Psoas muscle (tissue), 8 donors: ENCODE data around the gene AATK. TPM values are rescaled to one million over a fixed set of nuclear protein-coding genes. Genes with fewer than 3 reads are reported as not detected.
"Not testable (repeated sequence)": the region's sequence is repeated elsewhere in the genome, so short reads cannot be mapped to it uniquely, and the experiment has no call there.

Source experiments
- ATAC-seq, 4 donors: fragments of 200-7000 bp; cut with Tn5 transposase; one replicate each; pipeline ENCODE4 v1.9.1; 2020; ENCODE audit warnings: moderate library complexity in 3 of 4, mild to moderate bottlenecking in 2 of 4
- DNase-seq, 2 donors: peaks; one replicate each; pipeline ENCODE4 v3.0.0-alpha.2; 2020
- H3K27ac ChIP-seq: fragments of 200-600 bp; one replicate; pipeline ENCODE4 v1.8.0; 2022
- H3K27me3 ChIP-seq, 3 donors: fragments of 200-600 bp in 1 of 3; one replicate each; pipeline versions ENCODE4 v1.6.1 to v1.8.0; 2013 to 2022; ENCODE audit warnings: low read length in 2 of 3, mild to moderate bottlenecking in 2 of 3, moderate library complexity in 1 of 3; ENCODE audit not compliant: insufficient read depth in 3 of 3
- H3K36me3 ChIP-seq, 2 donors: fragments of 200-600 bp in 1 of 2; one replicate each; pipeline versions ENCODE4 v1.6.1 to v1.8.0; 2013 to 2022; ENCODE audit warnings: low read depth in 1 of 2, mild to moderate bottlenecking in 1 of 2, moderate library complexity in 1 of 2; ENCODE audit not compliant: insufficient read depth in 1 of 2
- H3K4me1 ChIP-seq: fragments of 200-600 bp; one replicate; pipeline ENCODE4 v1.8.0; 2022
- H3K4me3 ChIP-seq: fragments of 200-600 bp; one replicate; pipeline ENCODE4 v1.8.0; 2022; ENCODE audit warnings: mild to moderate bottlenecking
- H3K9me3 ChIP-seq: fragments of 200-600 bp; one replicate; pipeline ENCODE4 v1.8.0; 2022
- WGBS, 3 donors: extraction: QIAGEN DNeasy Blood & Tissue Kit; methylation state at CpG; one replicate each; pipeline versions ENCODE4 v1.1.6 to v1.1.7; 2013; 5-methylcytosine and 5-hydroxymethylcytosine counted together
- intact Hi-C, 2 donors: fragments of 100-400 bp; cut with DNase I; formaldehyde crosslinking; loops; one replicate each; pipeline versions ENCODE4 v1.11.0 to v1.14.2; 2022
- polyA plus RNA-seq, 3 donors: library from polyadenylated mRNA; stranded (reverse); fragments of 200-250 nt; gene quantifications; one replicate each; pipeline ENCODE4 v1.2.3, GENCODE V29; 2013
- total RNA-seq, 4 donors: library from RNA; stranded (reverse); fragmentation: NEBNext Ultra II Directional in 2 of 4; extraction: Animal tissue kit (Norgen Biotek cat#: 25700) in 2 of 4; gene quantifications; one replicate each; pipeline versions ENCODE4 v1.2.1 to v1.2.4, GENCODE V29; 2021 to 2023
- TF ChIP-seq, protein P1 (sequence below): fragments of 200-600 bp; IDR thresholded peaks from one replicate; pipeline ENCODE4 v1.8.0; 2022; ENCODE audit warnings: antibody characterized with exemption
- donor health status: healthy with polysubstance abuse.
- donor health status: DM: no; HTN: no; CAD: no; lungs with moderate emphysema.
- donor health status: Bipolar disorder and iron deficiency.
- donor health status: healthy.
- donor health status: DM: yes; HTN: yes; CAD: no.
- donor health status: DM: no; HTN: no; CAD: no.
- donor health status: DM: no; HTN: no; CAD: no.
- donor health status: DM: yes; HTN: yes; CAD: no.

The AATK gene
- total and polyA plus RNA-seq, 7 donors: 0.21 to 1.8 (median 1.0) TPM

- TF ChIP-seq, protein P1, sequence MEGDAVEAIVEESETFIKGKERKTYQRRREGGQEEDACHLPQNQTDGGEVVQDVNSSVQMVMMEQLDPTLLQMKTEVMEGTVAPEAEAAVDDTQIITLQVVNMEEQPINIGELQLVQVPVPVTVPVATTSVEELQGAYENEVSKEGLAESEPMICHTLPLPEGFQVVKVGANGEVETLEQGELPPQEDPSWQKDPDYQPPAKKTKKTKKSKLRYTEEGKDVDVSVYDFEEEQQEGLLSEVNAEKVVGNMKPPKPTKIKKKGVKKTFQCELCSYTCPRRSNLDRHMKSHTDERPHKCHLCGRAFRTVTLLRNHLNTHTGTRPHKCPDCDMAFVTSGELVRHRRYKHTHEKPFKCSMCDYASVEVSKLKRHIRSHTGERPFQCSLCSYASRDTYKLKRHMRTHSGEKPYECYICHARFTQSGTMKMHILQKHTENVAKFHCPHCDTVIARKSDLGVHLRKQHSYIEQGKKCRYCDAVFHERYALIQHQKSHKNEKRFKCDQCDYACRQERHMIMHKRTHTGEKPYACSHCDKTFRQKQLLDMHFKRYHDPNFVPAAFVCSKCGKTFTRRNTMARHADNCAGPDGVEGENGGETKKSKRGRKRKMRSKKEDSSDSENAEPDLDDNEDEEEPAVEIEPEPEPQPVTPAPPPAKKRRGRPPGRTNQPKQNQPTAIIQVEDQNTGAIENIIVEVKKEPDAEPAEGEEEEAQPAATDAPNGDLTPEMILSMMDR: no peak
- WGBS, 3 donors: 88 to 90% (median 90%) methylated on average over 40 to 43 of the region's 43 CpGs
- no peaks in the 10 kb centered on the region for H3K4me1 ChIP-seq
- no peak overlapping the region for H3K4me3 ChIP-seq
- ATAC-seq (no peak), DNase-seq (peak; percentile 8 to 44)
- no peaks in the 10 kb centered on the region for H3K9me3 ChIP-seq
- no peaks in the 10 kb centered on the region for H3K36me3 ChIP-seq
- no peak overlapping the region for H3K27ac ChIP-seq
- intact Hi-C loops: no loop called here
- H3K27me3 ChIP-seq: peaks cover 0 to 4% (median 4%) of the 10 kb centered on the region in 3 donors
Measured at GRCh38 chr17:81158688-81159590, 7.1 kb downstream of the AATK start.

DNA sequence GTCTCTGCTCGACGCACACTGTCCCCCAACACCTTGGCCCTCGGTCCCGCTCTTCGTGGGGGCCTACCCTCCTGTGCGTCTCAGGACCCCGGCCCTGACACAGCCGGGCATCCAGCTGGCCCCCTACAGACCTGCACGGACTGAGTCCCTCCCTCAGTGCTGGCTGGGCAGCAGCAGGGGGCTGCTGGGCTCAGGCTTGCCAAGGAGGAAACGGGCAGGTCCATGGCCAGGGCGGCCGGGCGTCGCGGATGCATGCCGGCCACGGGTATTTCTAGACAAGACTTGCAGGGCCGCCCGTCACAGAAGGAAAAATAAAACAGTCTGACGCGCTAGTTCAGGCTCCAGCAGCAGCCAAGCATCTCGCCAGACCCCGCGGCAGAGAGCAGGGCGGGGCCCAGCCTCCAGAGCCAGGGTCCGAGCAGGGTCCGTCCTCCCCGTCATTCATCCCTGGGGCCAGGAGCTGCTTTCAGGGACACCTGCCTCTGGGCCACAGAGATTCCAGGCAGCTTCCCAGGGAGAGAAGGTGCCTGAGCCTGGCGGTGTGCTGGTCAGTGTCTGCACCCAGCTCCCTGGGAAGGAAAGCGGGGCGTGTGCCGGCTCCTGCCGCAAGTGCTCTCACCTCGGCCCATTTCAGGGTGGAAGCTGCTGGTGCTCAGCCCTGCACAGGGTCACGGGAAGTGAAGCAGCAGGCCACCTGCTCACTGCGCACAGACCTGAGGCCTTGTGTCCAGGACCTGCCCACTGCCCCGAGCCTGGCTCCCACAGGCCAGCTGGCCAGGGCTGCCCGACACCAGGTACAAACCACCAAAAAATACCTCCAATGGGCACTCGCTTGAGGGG, 8.0 kb downstream of the AATK start:
- no peaks in the 10 kb centered on the region for H3K9me3 ChIP-seq
- intact Hi-C loops: no loop called here
- DNase-seq (peak; percentile 7 to 32), ATAC-seq (no peak)
- H3K27ac ChIP-seq: no peak overlapping the region
- H3K4me3 ChIP-seq: no peak overlapping the region
- 82 to 88% (median 82%) methylated on average over 29 to 39 of the region's 39 CpGs for WGBS, 3 donors
- TF ChIP-seq, protein P1: no peak
- H3K36me3 ChIP-seq: no peaks in the 10 kb centered on the region
- no peaks in the 10 kb centered on the region for H3K4me1 ChIP-seq
- peaks cover 0 to 5% (median 0%) of the 10 kb centered on the region in 3 donors for H3K27me3 ChIP-seq

- DNase-seq: peak; percentile 11 to 43
- Histone ChIP-seq H3K36me3 (no peaks in the 10 kb centered on the region), H3K27ac (no peak overlapping the region), H3K4me3 (no peak overlapping the region), H3K4me1 (no peaks in the 10 kb centered on the region), H3K9me3 (no peaks in the 10 kb centered on the region), H3K27me3 (peaks cover 0 to 1% (median 0%) of the 10 kb centered on the region in 3 donors)
- 90 to 92% (median 91%) methylated on average over 38 of the region's 38 CpGs for WGBS, 3 donors
- intact Hi-C loops: no loop called here
- TF ChIP-seq, protein P1: no peak
- ATAC-seq: no peak
Measured at GRCh38 chr17:81156866-81157805, 8.9 kb downstream of the AATK start.

DNA sequence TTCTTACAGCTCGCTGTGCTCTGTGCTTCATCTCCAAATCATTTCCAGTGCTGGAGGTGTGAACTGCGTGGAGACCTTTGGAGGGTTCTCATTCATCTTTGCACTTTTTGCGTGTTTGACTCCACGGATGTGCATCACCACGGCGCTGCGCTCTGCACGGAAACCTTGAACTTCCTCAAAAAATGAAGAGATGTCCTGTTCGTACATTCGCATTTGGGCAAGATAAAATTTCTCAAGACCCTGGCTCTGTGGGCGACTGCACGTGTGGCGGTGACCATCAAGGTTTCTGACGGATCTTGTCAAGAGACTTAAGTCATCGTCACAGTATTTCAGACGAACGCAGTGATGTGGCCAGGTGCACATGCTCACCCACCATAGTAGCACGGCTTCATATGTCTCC, 11.1 kb downstream of the AATK start:
- 92 to 95% (median 93%) methylated on average over 18 of the region's 18 CpGs for WGBS, 3 donors
- Histone ChIP-seq H3K36me3 (no peaks in the 10 kb centered on the region), H3K9me3 (no peaks in the 10 kb centered on the region), H3K27ac (no peak overlapping the region), H3K4me3 (no peak overlapping the region), H3K4me1 (no peaks in the 10 kb centered on the region), H3K27me3 (peaks cover 0 to 1% (median under 1%) of the 10 kb centered on the region in 3 donors)
- TF ChIP-seq, protein P1: no peak
- intact Hi-C loops: no loop called here
- ATAC-seq (no peak), DNase-seq (peak; percentile 8 to 33)

DNA sequence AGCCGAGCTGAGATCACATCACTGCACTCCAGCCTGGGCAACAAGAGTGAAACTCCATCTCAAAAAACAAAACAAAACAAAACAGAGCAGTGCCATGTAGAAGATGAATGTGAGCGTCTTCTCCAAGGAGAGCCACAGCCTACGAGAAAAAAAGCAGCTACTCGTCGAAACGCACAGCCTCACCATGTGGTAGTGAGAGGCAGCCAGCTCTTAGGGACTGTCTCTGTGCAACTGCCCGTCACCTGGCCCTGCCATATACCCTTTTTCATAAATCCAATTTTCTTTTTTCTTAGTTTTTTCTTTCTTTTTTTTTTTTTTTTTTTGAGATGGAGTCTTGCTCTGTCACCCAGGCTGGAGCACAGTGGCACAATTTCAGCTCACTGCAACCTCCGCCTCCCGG, 12.0 kb downstream of the AATK start:
- H3K4me3 ChIP-seq, H3K27ac ChIP-seq, H3K9me3 ChIP-seq, ATAC-seq, H3K36me3 ChIP-seq, H3K27me3 ChIP-seq, intact Hi-C loops, H3K4me1 ChIP-seq: not testable (repeated sequence)
- WGBS, 3 donors: 87 to 90% (median 89%) methylated on average over 9 of the region's 9 CpGs
- peak in 1 of 2 donors; percentile 1 for DNase-seq
